Measurements from ENCODE around the gene ACAP1.
"Not testable (repeated sequence)": the region's sequence is repeated elsewhere in the genome, so short reads cannot be mapped to it uniquely, and the experiment has no call there.

Gene ACAP1

DNA sequence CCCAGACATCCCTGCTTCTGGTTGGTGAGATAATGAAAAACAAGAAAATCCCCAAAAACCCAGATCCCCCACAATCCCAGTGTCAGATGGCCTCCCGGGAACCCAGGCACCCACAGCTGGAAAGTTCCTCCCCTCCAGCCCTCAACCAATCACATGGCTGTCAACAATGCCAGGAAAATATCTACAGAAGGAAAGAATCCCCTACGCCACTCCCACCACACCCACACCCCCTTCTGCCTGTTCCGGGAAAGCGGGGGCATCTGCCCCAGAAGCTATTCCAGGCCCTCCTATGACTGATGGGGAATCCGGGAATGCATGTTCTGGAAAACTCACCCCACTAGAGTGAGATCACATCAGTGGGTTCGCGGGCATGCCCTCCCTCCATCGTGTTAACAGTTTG, 20.4 kb downstream of the ACAP1 start:
- DNase-seq, result no peak

DNA sequence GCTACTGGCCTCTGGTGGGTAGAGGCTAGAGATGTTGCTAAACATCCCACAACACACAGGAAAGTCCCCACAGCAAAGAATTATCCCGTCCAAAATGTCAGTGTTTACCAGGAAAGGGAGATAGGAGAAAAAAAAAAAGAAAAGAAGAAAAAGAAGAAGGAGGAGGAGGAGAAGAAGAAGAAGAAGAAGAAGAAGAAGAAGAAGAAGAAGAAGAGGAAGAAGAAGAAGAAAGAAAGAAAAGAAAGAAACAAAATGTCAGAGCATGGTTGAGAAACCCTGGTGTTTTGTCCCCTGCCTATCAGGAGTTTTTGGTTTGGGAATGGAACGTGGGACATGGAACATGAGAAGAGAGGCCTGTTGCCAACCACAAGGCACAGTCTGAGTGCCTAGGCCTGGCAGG, 21.1 kb downstream of the ACAP1 start:
- no peak for DNase-seq

DNA sequence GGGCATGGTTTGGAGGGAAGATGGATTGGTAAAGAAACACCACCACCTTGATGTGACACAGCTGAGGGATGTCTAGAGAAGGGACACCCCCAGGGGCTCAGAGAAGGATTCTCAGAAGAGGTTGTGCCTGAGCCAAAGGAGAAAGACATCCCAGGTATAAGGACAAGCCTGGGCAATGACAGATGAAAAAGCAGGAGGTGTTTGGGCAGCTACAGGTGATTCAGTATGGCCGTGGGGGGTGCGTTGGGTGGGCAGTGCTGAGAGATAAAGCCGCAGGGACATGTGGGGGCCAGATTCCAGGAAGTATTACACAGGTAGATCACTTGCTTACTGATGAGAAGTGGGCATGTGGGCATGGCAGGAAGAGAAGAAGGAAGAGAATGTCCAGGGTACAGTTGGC, 25.6 kb downstream of the ACAP1 start:
- DNase-seq, result no peak

DNA sequence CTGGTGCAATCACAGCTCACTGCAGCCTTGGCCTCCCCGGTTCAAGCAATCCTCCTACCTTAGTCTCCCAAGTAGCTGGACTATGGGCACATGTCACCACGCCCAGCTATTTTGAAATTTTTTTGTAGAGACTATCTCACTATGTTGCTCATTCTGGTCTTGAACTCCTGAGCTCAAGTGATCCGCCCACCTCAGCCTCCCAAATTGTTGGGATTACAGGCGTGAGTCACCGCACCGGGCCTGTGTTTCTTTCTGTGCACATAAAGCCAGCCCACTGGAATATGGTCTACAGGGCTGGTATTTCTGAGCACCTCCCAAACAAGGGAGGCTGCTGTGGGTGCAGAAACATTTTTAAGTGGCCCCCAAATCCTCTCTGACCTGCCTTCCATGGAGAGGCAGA, 27.0 kb downstream of the ACAP1 start:
- no peak for DNase-seq

DNA sequence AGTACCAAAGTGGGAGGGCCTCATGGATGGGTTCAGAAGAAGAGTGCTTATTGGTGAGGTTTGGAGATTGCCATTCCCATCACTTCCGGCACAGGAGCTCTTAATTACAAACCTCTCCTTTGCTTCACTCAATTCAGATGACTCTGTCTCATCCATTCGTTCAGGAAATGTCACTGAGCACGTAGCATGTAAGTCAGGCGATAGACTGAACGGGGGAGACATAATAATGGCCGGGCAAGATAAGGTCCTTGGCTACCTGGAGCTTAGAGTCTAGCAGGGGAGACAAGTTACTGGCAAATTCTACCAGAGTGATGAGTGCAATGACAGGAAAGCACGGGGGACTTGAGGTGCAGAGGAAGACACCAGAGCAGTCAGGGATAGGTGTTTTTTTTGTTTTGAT, 29.6 kb downstream of the ACAP1 start:
- not testable (repeated sequence) for DNase-seq

DNA sequence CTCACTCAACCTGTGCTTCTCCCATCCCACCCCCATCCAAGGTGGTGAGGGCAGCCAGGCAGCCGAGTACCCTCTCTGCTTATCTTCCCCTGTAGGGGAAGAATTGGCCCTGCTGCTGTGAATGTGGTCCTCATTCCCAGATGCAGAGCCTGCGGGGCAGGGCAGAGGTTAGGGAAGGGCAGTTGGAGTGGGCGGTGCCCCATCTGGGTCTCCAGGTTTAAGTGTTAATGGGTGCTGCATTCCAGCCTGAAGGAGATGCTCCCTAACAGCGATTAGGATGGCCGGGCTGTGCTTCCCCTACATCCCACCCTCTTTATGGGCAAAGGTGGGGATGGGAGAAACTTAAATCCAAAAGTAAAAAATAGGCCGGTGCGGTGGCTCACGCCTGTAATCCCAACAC, 30.8 kb downstream of the ACAP1 start:
- no peak for DNase-seq

DNA sequence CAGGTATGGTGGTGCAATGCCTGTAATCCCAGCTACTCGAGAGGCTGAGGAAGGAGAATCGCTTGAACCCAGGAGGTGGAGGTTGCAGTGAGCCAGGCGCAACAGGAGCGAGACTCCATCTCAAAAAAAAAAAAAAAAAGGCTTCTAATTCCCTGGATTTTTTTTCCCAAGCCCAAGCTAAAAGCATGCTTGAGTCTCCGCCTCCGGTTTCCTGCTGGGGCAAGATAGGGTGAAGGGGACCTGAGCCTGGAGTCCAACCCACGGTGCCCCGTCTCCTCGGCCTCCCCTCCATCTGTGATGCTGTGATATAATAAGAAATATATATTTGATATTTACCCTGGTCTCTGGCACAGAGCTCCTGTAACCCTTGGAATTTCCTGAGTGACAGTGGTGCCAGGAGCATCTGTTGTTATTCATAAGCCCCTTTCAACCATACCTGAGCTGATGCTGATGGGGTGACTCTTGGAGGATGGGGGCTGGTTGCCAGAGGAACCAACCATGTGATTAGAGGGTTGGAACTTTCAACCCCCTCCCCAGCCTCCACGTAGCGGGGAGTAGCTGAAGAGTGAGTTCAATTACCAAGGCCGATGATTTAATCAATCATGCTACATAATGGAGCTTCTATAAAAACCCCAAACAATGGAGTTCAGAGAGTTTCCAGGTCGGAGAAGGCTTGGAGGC, 31.7 kb downstream of the ACAP1 start:
- DNase-seq, result no peak

DNA sequence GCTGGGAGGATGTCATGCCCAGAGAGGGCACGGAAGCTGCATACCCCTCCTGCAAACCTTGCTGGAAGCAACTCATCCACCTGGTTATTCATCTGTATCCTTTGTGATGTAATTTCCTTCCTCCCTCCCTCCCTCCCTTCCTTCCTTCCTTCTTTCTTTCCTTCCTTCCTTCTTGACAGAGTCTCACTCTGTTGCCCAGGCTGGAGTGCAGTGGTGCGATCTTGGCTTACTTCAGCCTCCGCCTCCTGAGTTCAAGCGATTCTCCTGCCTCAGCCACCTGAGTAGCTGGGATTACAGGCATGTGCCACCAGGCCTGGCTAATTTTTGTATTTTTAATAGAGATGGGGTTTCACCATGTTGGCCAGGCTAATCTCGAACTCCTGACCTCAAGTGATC, 32.3 kb downstream of the ACAP1 start:
- not testable (repeated sequence) for DNase-seq

DNA sequence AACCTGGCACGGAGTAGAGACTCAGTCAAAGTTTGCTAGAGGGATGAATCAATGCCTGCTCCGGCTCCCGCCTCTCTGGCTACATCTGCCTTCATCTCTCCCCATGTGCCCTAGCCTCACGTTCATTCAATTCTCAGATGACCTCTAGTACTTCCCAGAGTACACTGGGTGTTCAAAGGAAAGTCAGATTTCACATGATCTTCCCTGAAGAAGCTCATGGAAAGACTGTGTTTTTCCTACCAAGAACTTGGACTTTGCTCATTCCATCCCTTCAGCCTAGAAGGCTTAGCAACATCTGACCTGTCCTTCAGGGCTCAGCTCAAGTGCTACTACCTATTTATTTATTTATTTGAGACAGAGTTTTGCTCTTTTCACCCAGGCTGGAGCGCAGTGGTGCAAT, 33.5 kb downstream of the ACAP1 start:
- DNase-seq, result no peak

DNA sequence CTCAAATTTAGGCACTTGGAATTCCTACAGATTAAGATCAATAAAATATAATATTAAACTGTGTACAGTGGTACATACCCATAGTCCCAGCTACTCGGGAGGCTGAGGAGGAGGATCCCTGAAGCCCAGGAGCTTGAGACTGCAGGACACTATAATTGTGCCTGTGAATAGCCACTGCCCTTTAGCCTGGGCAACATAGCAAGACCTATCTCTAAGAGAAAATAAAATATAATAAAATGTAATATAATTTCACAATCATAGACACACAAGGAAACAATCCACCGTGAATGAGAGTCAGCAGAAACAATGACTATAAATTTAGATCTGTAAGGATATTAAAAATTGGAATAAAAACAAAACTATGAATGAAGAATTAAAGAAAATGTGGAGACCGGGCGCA, 34.5 kb downstream of the ACAP1 start:
- DNase-seq, result no peak

DNA sequence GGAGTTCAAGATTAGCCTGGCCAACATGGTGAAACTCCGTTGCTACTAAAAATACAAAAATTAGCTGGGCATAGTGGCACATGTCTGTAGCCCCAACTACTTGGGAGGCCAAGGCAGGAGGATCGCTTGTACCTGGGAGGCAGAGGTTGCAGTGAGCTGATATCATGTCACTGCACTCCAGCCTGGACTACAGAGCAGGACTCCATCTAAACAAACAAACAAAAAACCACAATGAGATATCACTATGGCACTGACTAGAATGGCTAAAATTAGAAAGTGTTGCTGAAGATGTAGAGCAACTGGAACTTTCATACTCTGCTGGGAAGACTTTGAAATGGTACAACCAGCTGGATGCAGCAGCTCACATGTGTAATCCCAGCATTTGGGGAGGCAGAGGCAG, 38.0 kb downstream of the ACAP1 start:
- no peak for DNase-seq

DNA sequence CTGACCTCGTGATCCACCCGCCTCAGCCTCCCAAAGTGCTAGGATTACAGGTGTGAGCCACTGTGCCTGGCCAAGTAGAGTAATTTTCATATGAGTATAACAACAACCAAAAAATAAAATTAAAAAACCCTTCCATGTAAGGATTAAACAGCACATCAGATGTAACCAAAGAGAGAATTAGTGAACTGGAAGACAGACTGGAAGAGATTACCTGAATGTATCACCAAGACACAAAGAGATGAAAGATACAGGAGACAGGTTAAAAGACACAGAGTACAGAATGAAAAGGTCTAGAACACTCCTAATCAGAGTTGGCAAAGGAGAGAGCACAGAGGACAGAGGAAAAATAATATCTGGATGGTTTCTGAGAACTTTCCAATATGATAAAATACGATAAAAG, 42.8 kb downstream of the ACAP1 start:
- no peak for DNase-seq

DNA sequence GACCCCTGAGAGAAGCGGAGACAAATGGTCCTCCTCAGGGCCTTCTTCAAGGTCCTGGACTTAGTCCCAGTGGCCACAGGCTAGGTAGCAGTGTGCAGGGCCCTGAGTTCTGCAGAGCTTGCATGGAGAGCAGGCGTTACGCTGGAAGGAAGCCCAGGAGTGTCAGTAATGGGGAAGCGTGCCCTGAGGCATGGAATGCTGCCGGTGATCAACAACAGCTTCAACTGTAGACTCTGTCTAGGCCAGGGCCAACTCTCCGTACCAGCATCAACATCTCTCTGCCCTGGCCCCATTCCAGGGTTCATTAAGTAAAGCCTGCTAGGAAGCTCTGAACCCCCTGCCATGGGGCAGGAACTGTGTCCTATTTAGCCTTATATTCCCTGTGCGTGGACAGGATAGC, 44.0 kb downstream of the ACAP1 start:
- DNase-seq, result no peak

DNA sequence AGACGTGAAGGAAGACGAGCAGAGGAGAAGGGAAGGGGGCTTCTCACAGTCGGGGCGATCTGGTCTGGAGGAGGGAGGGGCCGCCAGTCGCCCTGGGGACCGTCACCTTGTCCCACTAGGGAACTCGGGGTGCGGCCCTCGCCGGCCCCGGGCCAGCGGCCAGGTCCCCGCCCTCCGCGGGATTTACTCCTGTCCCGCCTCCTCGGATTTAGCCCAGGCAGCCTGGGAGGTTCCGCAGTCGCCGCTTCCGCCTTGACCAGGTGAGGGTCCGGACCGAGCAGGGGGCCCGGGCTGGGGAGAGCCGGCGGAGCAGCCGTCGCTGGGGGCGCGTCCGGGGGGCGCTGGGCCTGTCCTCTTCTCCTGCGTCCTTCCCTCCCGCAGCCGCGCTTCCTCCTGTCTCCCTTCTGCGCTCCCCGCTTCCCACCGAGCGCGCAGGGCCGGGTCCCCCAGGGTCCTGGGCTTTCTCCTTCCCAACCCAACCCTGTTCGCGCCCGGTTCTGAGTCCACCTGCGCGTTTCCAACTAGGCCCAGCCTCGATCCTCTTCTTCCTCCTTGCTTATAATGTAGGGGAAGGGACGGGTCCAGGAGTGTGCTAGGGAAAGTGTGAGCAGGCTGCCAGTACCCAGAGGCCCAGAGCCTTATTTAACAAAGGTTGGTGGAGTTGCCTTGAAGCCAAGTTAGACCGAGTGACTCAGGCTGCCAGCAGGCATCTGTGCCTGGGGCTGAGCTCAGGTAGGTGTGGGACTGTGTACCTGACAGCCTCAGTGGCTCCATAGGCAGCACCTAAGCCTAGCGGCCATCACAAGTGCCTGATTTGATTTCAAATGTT, 44.7 kb downstream of the ACAP1 start, which contains the start of gene TNK1:
Gene TNK1 (plus strand): TSS at position 235 of the 829 bp plus-strand sequence. CDS start 1,838 bp downstream, outside the sequence.
- peak; percentile 32 for DNase-seq

DNA sequence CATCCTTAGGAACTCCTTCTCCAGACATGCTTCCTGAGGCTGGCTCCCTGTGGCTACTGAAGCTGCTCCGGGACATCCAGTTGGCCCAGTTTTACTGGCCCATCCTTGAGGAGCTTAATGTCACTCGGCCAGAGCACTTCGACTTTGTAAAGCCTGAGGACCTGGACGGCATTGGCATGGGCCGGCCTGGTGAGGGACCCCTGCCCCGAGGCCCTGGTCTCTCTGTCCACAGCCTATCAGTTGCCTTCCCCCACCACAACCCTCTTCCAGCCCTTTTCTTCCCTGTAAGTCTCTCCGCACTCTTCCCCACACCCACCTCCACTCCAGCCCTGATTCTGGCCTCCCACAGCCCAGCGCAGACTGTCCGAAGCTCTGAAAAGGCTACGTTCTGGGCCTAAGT, 46.6 kb downstream of the ACAP1 start:
- DNase-seq, result no peak

DNA sequence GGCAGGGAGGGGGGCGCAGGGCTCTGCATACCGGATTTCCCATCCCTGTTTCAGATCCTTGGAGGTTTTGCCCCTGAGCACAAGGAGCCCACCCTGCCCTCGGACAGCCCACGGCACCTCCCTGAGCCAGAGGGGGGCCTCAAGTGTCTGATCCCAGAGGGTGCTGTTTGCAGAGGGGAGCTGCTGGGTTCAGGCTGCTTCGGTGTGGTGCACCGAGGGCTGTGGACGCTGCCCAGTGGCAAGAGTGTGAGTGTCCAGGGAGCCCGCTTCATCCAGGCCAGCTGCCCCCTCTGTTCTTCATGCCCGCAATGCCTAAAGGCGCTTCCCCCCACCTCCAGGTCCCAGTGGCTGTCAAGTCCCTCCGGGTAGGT, 47.0 kb downstream of the ACAP1 start:
- DNase-seq, result no peak

DNA sequence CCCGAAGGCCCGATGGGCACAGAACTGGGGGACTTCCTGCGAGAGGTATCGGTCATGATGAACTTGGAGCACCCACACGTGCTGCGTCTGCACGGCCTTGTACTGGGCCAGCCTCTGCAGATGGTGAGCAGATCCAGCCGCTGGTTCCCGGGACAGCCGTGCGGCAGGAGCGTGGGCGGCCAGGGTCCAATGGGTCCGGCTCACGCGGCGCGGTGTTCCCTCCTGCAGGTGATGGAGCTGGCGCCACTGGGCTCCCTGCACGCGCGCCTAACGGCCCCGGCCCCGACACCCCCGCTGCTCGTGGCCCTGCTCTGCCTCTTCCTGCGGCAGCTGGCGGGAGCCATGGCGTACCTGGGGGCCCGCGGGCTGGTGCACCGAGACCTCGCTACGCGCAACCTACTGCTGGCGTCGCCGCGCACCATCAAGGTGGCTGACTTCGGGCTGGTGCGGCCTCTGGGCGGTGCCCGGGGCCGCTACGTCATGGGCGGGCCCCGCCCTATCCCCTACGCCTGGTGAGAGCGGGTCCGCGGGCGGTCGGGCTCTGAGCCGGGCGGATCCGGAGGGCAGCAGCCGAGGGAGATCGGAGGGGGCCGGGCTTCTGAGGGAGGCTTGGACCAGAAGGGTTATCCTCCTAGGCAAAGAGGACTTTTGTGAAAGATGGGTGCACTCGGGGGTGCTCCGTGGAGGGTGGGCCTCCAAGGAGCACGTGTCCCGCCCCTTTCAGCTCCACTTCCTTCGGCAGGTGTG, 47.6 kb downstream of the ACAP1 start:
- peak; percentile 84 for DNase-seq

DNA sequence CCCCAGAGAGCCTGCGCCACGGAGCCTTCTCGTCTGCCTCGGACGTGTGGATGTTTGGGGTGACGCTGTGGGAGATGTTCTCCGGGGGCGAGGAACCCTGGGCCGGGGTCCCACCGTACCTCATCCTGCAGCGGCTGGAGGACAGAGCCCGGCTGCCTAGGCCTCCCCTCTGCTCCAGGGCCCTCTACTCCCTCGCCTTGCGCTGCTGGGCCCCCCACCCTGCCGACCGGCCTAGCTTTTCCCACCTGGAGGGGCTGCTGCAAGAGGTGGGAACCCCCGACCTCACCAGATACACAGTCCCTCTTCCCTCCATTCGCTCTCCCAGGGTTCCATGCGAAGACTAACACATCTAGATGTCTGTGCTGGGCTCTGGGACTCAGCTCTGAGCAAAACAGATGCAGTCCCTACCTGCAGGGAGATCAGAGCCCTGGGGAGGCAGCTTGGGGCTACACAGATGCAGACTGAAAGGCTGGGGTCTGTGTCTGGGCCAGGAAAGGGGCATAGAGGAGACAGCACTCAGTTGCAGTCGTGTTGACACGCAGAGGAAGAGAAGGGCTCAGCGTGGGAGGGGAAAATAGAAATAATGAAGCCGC, 48.3 kb downstream of the ACAP1 start:
- no peak for DNase-seq

DNA sequence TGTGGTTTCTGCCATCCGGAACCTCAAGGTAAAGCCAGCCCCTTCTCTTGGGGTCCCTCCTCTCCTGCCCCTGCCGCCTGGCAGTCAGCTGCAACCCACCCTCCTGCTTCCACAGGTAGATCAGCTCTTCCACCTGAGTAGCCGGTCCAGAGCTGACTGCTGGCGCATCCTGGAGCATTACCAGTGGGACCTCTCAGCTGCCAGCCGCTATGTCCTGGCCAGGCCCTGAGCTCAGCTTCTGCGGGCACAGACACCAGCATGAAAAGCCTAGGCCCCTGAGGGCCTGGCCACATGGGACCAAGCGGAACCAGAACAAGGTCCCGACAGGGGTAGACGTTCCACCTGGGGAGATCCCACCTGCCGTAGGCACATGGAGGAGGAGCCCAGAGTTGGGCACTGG, 52.5 kb downstream of the ACAP1 start:
- no peak for DNase-seq

DNA sequence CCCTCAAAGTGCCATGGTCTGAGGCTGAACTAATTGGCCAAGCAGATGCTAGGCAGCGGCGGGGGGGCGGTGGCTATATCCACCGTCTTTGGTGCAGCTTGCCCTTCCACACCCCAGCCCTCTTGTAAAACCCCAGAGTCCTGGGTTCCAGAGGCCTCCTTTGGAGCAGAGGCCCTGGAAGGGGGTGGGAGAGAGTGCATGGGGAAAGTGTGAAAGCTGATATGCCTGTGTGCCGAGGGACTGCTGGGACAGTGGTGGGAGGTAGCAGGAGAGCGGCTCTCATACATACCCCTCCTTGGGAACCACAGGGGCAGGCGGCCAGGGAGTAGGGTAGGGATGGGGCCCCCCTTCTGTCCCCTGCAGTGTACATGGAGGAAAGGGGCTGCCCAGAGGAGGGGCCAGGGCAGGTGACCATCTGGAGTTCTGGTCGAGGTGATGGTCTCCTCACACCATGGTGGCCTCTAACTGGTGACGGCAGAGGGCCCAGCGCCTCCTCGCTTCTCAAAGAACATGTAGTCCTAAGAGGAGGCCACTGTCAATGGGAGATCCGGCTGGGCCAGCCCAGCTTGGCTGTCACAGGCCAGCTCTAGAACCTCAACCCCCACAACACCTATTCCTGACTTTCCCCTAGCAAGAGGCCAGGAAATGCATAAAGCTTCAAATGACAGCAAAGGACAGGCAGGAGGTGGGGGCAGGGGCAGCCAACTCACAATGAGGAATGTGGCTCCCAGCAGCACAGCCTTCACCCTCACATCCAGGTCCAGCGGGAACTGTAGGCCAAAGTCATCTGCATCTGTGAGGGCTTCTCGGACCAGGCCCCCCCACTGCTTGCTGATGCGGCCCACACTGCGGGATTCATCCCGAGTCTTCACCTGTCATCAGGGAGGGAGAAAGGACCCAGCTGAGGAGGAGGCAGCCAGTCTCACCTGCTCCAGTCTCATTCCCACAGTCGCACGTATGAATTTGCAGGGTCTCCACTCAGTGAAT, 53.9 kb downstream of the ACAP1 start:
- no peak for DNase-seq

DNA sequence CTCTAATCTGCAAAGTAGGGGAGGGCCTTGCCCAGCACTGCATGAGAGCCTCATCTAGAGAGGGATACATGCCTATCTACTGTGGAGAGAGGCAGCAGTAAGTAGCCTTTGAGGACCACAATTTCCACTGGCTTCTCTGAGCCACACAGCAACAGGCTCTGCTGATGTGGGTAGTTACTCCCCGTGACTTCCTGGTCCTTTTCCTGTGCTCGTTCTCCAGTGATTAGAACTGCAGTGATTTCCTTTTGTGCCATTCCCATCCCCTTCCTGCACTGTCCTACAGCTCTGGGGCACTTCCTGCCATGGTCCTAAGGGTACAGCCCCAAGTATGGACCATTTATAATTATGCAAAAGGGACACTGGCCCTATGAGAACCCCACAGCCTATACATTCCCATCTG, 55.0 kb downstream of the ACAP1 start:
- DNase-seq, result no peak

Data from NCI-H82 (cell line).